Stomach (tissue), 4 donors: Measurements from ENCODE around the gene DPP6.

ENCODE experiments used
- EP300 ChIP-seq: sonication (generic); formaldehyde crosslinking; IDR thresholded peaks from one replicate; pipeline ENCODE4 v1.6.1; 2017; ENCODE audit warnings: antibody characterized with exemption
- POLR2AphosphoS5 ChIP-seq, 3 donors: sonication (generic); formaldehyde crosslinking; IDR thresholded peaks; one replicate each; pipeline ENCODE4 v1.6.1; 2016; ENCODE audit warnings: antibody characterized with exemption in 3 of 3
- TF ChIP-seq, protein P1 (sequence below), 7 experiments: fragments of 450-650 bp in 4 of 7; fragments of 200-600 bp in 3 of 7; sonication (generic) in 3 of 7; IDR thresholded peaks; one replicate each; pipeline ENCODE4 v1.5.1; 2016 to 2019; ENCODE audit warnings: antibody characterized with exemption in 7 of 7, control low read depth in 2 of 7, mild to moderate bottlenecking in 1 of 7

DNA sequence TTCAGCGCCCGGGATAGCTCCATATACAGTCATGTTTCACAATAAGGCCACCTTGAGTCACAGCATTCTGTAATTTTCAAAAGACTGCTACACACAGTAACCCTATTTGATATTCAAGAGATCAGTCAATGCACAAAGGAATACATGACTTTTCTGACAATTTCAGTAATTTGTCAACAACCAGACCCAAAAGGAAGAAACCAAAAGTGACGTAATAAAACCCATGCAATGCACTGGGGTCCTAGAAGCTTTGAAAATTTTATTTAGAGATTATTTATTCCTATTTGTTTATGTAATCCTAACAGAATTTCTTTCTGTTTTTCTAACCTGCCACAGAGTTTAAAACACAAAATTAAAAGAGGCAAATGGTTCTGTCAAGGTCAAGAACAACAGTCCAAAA, 421.2 kb downstream of the DPP6 start:
- TF ChIP-seq POLR2AphosphoS5 (IDR thresholded peaks at IDR 0.05) (no peak), EP300 (no peak)
- TF ChIP-seq, protein P1, sequence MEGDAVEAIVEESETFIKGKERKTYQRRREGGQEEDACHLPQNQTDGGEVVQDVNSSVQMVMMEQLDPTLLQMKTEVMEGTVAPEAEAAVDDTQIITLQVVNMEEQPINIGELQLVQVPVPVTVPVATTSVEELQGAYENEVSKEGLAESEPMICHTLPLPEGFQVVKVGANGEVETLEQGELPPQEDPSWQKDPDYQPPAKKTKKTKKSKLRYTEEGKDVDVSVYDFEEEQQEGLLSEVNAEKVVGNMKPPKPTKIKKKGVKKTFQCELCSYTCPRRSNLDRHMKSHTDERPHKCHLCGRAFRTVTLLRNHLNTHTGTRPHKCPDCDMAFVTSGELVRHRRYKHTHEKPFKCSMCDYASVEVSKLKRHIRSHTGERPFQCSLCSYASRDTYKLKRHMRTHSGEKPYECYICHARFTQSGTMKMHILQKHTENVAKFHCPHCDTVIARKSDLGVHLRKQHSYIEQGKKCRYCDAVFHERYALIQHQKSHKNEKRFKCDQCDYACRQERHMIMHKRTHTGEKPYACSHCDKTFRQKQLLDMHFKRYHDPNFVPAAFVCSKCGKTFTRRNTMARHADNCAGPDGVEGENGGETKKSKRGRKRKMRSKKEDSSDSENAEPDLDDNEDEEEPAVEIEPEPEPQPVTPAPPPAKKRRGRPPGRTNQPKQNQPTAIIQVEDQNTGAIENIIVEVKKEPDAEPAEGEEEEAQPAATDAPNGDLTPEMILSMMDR (IDR thresholded peaks at IDR 0.05), result no peak
